Keratinocyte (primary cell): ENCODE data around the gene MUL1.

ENCODE experiments used
- CTCF ChIP-seq, 3 experiments: IDR thresholded peaks in 1 of 3; conservative IDR thresholded peaks in 1 of 3; optimal IDR thresholded peaks in 1 of 3; 2 replicates in 2 of 3; 3 replicates in 1 of 3; pipeline versions ENCODE3 to v1.5.1; 2011; ENCODE audit warnings: low read length in 3 of 3, mild to moderate bottlenecking in 3 of 3, moderate library complexity in 2 of 3, control low read depth in 1 of 3, inconsistent platforms in 1 of 3; ENCODE audit not compliant: insufficient read depth in 2 of 3; ENCODE audit errors: extremely low read depth in 1 of 3
- EZH2 ChIP-seq: IDR thresholded peaks from one replicate; pipeline ENCODE4 v1.6.1; 2012; ENCODE audit warnings: inconsistent platforms, mild to moderate bottlenecking, low read length, moderate library complexity

GRCh38 chr1:20474333-20474975 is 33.5 kb downstream of the MUL1 start:
- TF ChIP-seq CTCF (optimal IDR thresholded peaks at IDR 0.05 in 1 of 3, IDR thresholded peaks at IDR 0.05 in 1 of 3, conservative IDR thresholded peaks at IDR 0.05 in 1 of 3; ENCODE audit: extremely low read depth in 1 of 3, insufficient read depth in 2 of 3, low read length in 3 of 3) (no peak), EZH2 (no peak)
